AG20443 (cell line): ENCODE measurements around the gene GTPBP6.
A peak's percentile ranks its signal among the peaks of the same experiment; 100 is the strongest.
"Not testable (repeated sequence)": the region's sequence is repeated elsewhere in the genome, so short reads cannot be mapped to it uniquely, and the experiment has no call there.

ENCODE experiments used
- DNase-seq: peaks from one replicate; pipeline ENCODE4 v3.0.0; 2012; ENCODE audit warnings: low spot score, mixed read lengths

GTPBP6 gene

DNA sequence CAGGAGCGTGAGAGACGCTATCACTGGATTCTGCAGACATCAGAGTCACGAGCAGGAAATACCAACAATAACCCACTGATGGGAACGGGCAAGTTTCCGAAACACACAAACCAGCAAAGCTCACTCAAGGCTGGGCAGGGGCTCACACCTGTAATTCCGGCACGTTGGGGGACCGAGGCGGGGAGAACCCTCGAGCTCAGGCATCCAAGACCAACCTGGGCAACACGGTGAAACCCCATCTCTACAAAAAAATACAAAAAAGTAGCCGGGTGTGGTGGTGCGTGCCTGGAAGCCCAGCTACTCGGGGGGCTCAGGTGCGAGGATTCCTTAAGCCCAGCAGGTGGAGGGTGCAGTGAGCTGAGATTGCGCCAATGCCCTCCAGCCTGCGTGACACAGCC is 17.2 kb upstream of the GTPBP6 start:
- no peak for DNase-seq

DNA sequence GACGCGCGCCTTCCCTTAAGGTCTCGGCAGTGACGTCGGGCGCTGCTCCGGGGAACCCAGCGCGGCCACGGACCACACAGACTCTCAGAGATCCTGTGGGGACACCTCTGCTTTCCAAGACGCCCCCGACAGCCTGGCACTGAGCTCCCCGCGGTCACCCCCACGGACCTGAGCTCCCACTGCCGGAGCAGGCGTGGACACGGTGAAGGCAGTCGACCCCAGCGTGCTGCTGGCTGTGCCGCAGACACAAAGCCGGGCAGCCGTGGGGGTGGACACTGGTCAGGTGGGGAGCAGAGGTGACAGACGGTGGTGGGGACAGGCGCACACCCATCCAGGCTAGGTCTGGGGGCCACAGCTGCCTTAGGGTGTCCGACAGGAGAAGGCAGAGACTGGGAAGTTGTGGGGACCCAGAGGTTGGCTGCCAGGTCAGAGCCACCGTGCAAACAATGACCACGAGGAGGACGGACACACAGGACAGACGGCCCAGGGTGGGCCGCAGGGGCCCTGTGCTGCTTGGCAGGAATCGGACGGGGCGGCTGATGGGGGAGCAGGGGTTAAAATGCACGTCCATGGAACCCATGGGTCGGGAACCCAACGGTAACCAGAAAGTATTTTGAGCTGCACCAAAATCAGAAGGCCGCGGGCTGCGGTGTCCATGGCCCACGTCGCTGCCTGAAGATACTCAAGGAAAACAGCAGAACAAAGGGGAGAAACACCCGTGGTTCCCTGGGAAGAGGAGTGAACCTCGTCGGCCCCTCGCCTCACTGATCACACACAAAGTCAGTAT is 16.6 kb upstream of the GTPBP6 start:
- DNase-seq: no peak

DNA sequence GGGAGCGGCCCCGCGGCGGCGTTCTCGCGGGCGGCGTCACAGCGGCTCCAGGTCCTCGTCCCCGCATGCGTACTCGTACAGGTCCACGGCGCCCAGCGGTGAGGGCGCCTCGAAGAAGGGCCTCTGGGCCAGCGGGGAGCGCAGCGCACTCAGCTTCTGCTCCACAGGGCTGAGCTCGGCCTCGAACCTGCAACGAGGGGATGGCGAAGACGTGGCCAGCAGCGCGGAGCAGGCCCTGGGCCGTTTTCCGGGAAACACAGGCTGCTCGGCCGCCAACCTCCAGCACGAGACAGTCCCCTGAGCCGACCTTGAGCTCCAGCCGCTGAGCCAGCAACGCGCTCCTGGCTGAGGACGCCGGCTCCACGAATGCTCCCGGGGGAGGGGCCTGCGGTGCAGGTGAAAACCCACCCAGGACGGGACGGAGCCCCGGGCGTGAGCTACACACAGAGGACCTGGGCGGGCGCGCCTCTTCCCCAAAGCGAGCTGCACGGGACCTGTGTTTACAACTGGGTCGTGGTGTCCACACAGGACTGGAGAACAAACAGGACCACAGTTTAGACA is 15.8 kb upstream of the GTPBP6 start:
- no peak for DNase-seq

DNA sequence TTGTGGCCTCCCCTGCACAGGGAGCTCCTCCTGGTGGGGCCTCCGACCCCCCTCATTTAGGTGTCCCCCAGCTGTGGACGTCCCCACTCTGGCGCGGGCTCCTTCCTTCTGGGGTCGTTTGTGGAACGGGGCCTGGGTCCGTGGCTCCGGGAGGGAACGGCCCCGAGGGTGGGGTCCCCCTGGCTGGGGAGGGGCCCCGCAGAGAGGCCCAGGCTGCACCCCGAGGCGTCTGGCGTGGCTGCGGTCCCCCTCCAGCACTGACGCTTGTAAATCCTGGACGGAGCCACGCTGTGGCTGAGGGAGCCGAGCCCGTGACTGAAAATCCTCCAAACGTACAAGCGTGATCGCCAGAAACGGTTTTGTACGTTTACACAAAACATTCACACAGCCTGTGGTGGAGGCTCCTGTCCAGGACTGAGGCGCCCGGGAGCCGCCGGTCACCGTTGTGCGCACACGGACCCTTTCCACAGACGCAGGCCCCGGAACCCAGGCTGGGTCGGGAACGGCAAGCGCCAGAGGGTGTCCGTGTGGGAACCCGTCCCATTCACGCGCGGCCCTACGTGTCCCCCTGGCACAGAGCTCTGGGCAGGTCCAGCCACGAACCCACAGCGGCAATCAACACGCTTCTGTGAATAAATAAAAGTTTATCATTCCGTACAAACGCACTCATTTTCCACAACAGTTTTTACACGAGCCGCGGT is 15.2 kb upstream of the GTPBP6 start:
- DNase-seq: no peak

DNA sequence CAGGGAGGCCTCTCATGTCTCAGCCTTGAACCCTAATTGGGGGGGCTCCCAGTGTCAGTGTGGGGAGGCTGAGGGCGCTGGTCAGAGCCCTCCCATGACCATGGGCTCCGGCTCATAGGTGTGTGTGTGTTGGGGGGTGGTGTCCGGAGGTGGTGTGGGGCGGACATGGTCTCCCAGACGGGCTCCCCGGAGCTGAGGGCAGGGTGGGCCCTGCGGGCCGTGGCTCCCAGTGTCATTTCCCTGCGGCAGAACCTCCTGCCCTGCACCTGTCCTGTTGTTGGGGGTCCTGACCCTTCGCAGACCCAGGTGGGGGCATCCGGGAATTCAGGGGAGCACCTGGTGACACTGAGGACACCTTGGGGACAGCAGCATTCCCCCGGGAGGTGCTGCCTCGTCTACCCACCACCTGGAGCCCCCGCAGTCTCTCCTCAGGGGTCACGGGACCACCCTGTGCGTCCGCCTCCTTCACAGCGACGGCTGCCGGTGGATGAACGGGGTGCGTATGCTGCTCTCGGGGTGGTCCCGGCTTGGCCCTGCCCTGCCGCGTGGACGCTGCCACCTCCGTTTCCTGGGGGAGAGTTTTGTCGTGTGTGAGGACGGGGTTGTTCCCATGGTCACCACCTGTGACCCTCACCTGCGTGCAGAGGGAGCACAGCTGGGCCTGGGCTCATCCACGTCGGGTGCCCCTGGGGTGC is 14.5 kb upstream of the GTPBP6 start:
- DNase-seq: no peak

DNA sequence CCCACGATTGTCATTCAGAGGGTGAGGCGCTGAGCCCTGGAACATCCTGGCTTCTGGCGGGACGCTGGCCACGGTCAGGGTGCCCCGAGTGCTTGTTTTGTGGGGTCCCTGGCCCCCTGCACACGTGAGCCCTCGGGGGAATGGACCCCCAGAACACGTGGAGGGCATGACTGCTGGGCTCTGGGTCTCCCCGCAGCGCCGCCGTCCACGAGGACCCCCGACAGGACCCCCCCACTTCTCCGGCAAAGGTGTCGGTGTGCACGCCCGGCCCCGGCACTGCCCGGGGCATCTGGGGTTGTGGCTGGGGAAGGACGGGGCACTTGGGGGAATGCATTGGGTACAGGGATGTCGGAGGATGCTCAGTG is 13.9 kb upstream of the GTPBP6 start:
- no peak for DNase-seq

DNA sequence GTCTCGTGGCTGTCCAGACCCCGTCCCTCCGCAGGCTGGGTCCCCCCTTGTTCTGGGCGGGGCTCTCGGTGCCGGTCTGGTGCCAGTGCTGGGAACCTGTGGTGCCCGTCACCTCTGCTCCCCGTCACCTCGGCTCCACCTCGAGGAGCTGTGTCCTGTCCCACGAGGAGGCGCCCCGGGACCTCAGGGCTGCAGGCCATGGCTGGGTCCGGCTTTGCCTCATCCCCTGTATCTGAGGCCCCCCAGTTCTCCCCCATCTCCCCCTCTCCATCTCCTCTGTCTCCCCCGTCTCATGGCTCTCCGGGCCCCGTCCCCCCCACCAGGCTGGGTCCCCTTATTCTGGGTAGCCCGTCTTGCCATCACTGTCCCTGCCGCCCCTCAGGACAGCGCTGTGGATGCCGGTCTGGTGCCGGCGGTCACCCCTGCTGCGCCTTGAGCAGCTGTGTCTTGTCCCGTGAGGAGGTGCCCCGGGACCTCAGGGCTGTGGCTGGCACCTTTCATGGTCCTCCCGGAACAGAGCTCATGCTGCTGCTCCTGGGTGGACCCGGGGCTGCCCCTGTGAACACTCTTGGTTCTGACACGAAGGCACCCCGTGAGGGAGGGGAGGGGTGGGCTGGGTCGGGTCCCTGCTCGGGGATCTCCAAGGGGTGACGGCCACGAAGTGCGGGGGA is 13.4 kb upstream of the GTPBP6 start:
- DNase-seq: no peak

DNA sequence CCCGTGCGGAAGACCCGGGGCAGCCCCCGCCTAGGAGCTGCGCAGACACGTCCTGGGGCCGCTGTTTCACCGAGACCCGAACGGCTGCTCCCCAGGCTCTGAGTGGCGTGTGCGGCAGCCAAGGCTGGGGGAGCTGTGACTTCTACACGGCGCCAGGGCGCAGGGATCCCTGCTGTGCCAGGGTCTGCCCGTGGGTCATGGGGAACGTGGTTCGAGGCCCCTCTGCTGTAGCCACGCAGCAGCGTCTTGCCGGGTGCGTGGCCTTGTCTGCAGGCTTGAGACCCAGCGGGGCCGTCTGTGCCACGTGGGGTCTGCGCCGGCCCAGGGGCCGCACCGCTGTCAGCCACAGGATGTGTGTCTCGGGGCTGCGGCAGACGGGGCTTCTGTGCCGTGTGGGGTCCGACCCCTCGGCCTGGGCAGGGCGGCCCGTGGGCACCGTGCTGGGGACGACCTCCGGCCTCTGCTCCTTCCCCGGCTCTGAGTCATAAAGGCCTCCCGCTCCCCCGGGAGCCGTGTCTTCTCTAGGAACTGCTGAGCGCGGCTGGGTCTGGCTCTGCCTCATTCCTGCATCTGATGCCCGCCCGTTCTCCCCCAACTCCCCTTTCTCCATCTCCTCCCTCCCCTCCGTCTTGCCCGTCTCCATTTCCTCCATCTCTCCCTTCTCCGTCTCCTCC is 12.7 kb upstream of the GTPBP6 start:
- DNase-seq: peak; percentile 65

DNA sequence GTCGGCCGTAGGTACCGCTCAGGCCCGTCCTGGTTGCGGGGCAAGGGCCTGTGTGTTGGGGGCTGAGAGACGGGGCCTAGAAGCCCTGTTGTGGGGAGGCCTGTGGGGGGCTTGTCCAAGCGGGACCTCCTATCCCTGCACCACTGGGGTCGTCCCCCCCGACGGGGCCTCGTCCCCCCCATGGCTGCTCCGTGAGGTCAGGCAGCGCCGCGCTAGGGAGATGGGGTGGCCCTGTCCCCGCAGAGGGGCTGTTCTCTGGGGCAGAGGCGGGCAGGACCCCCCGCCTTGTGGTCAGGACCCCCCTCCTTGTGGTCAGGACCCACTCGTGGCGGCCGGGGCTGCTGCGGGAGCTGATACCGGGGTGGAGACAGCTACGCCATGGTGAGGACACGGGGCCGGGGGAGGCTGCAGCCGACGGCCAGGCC is 12.1 kb upstream of the GTPBP6 start:
- no peak for DNase-seq

DNA sequence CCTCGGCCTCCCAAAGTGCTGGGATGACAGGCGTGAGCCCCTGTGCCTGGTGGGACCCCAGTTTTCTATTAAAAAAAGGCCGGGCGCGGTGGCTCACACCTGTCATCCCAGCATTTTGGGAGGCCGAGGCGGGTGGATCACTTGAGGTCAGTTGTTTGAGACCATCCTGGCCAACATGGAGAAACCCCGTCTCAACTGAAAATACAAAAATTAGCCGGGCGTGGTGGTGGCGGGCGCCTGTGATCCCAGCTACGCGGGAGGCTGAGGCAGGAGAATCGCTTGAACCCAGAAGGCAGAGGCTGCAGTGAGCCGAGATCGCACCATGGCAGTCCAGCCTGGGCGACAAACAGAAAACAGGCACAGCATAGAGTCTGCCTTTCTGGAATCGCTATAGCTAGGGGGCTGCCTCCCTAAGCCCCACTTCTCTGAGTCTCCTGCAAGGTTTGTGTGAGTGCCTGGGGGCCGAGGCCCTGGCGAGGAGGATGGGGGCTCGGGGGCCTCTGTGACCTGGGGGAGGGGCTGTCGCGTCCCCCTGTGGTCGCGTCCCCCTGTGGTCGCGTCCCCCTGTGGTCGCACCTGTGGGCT is 11.6 kb upstream of the GTPBP6 start:
- not testable (repeated sequence) for DNase-seq

DNA sequence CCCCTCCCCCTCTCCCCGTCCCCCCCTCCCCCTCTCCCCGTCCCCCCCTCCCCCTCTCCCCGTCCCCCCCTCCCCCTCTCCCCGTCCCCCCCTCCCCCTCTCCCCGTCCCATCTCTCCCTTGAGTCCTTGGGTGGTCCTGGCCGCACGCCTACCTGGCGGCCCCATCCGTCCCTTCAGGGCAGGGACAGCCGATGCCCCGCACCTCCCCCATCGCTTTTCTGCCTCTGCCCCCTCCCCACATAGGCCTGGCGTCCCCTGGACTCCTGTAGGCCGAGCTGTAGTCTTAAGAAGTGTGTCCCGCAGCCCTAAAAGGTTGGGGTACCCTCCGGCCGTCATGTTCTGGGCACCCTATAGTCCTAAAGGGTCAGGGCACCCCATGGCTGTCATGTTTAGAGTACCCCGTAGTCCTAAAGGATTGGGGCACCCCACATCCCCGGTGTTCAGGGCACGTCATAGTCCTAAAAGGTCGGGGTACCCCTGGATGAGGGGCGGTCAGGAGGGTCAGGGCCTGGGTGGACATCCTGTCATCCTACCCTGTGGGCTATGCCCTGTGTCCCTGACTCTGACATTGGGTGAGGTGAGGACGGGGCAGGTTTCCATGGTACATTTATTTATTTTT is 10.8 kb upstream of the GTPBP6 start:
- DNase-seq: no peak

DNA sequence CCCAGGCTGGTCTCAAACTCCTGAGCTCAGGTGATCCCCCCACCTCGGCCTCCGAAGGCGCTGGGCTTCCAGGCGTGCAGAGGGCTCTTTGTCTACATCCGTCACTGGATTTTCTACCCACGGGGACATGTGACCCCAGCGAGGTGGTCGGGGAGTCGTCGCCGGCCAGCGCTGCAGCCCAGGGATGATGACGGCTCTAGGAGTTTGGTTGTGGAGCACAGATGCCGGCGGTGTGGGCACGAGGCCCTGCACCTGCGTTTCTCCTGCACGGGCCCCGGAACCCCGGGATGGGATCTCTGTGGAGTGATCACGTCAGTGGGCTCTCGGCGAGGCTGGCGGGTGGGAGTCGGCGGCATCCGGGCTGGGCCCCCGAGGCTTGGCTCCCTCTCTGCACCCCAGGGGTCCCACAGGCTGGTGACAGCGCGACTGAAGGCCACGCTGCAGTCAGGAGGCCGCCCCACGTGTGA is 9.1 kb upstream of the GTPBP6 start:
- no peak for DNase-seq

DNA sequence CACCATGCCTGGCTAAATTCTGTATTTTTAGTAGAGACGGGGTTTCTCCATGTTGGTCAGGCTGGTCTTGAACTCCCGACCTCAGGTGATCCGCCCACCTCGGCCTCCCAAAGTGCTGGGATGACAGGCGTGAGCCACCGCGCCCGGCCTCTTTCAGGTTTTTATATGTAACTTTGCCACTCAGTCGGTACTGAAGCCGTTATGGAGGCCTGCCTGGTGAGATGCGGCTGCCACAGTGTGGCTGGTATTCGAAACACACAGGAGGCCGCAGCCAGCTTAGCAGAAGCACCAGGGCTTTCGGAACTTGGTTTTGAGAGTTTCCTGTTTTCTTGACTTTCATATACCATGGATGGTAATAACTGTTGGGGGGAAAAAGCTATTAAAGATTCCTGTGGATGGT is 6.1 kb upstream of the GTPBP6 start:
- DNase-seq: not testable (repeated sequence)

DNA sequence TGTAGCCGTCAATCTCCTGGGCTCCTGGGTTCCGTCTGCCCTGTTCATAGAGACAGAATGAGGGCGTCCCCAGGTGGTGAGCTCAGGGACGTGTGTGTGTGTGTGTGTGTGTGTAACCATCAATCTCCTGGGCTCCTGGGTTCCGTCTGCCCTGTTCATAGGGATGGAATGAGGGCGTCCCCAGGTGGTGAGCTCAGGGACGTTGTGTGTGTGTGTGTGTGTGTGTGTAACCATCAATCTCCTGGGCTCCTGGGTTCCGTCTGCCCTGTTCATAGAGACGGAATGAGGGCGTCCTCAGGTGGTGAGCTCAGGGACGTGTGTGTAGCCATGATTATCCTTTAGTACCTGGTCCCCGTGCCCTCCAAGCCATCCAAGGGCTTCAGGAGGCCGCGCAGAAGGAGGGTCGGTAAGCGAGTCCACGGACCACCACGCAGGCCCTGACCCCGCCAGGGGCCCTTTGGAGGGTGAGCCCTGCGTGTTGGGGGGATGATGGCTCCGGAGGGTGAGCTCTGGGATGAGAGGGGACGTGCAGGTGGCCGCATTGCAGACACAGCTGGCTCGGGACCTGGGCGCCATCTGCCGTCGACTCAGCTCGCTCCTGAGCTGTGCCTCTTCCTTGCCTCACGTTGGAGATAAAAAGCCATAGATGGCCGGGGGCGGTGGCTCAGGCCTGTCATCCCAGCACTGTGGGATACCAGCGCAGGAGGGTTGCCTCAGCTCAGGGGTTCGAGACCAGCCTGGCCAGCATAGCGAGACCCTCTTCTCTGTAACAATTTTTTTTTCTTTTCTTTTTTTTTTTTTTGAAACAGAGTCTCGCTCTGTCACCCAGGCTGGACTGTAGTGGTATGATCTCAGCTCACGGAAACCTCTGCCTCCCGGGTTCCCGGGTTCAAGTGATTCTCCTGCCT is 5.4 kb upstream of the GTPBP6 start:
- no peak for DNase-seq

DNA sequence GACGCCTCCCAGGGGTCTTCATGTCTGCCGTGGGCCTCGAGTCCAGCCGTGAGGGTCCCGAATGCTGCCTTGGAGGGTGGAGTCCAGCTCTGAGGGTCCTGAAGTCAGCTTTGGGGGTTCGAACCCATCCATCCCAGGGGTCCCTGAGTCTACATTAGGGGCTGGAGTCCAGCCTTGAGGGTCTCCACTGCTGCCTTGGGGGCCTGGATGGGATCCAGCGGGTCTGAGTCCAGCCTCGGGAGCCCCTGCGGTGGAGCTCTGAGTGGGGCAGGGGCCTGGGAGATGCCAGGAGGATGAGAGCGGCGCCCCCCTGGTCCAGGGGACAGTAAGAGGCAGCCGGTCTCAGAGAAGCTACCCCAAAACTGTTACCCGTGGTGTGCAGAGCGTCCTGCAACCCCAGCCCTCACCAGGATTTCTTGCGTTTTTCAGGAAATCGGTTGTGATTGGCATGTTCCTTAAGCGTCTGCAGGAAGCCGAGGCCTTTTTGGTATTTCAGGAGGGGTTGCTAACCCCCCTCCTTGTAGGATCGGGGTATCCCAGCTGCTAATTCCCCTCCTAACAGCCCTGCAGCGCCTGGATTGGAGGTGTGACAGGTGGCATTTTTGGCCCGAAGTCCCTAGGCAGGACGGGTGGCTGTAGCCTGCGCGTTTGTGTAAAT is 1.7 kb upstream of the GTPBP6 start:
- no peak for DNase-seq

DNA sequence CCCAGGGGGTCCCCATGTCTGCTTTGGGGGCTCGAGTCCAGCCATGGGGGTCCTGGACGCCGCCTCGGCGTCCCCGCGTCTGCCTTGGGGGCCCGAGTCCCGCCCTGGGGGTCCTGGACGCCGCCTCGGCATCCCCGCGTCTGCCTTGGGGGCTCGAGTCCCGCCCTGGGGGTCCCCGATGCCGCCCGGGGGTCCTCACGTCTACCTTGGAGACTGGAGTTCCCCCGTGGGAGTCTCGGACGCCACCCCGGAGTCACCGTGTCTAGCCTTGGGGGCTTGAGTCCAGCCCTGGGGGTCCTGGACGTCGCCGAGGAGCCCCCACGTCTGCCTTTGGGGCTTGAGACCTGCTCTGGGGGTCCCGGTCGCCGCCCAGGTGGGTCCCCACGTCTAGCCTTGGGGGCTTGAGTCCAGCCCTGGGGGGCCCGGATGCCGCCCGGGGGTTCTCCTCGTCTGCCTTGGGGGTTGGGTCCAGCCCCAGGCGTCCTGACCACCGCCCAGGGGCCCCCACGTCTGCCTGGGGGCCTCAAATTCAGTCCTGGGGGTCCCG is 1.1 kb upstream of the GTPBP6 start:
- DNase-seq: no peak

DNA sequence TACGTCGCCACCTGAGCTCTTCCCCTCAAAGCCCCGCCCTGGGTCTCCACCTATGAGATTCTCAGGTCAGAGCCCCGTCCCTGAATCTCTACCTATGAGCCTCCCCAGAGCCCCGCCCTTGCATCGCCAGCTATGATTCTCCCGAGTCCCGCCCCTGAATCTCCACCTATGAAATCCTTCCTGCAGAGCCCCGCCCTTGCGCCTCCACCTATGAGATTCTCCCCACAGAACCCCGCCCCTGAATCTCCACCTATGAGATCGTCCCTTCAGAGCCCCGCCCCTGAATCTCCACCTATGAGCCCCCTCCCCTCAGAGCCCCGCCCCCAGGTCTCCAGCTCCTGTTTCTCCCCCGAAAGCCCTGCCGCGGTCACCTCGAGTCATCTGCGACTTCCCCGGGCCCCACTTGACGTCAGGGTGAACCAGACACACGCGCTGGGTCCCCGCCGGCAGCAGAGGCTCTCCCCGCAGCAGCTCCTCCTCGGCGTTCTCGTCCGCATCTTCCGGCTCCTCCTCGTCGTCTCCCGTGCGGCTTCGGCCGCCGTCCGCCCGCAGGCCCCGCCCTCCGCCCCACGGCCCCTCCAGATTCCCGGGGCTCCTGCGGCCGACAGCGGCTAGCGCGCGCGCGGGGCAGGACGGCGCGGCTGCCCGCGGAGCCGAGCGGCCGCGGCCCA is 393 bp downstream of the GTPBP6 start:
- peak; percentile 96 for DNase-seq

DNA sequence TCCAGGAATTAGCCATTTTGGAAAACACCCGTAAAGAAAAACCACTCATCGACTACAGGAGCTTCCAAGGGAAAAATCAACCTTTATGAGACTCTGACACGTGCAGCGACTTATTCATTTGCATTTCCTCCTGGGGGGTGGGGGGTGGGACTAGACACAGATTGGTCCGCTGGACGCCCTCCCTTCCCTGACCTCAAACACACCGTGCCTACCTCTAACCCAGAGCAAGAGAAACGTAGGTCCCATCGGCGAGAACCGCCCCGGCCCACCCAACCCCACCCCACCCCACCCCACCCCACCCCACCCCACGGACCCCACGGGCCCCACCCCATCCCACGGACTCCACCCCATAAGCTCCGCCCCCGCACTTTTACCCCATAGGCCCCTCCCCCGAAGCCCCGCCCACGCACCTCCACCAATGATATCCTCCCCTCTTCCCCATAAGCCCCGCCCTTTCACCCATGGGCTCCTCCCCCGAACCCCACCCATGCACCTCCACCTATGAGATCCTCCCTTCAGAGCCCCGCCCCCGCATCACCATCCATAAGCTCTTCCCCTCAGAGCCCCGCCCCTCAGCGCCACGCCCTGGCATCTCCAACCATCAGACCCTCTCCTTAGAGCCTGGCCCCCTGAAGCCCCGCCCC is 1.1 kb downstream of the GTPBP6 start:
- peak; percentile 78 for DNase-seq
